Measurements from ENCODE around the gene EPAS1. TPM values are rescaled to one million over a fixed set of nuclear protein-coding genes. Genes with fewer than 3 reads are reported as not detected.

Gene EPAS1
- total and polyA plus RNA-seq, 9 of the 15 experiments (the other 6 are each of a cell fraction or from before 2014, with no cell fraction given): 0.25 to 11.2 (median 4.1) TPM

- H3K36me3 ChIP-seq (ENCODE audit: control insufficient read depth, insufficient read depth, low read length): no peaks in the 10 kb centered on the region
- no peak for DNase-seq (ENCODE audit: extremely low read depth in 1 of 4, low spot score in 3 of 4)
- no peak overlapping the region for H3K4me3 ChIP-seq
- no peak overlapping the region for H3K27ac ChIP-seq (ENCODE audit: extremely low read depth, low read depth, low read length)
- no peak for TF ChIP-seq MEIS2 (IDR thresholded peaks at IDR 0.05; ENCODE audit: partially characterized antibody)
- no peak for TF ChIP-seq MTA1 (IDR thresholded peaks at IDR 0.05; ENCODE audit: borderline replicate concordance)
- TF ChIP-seq GATA2 (CRISPR knock-in tag; IDR thresholded peaks at IDR 0.05): no peak
- TF ChIP-seq U2AF2 (optimal IDR thresholded peaks at IDR 0.05; ENCODE audit: low read depth, low read length): no peak
- TF ChIP-seq ATF7 (IDR thresholded peaks at IDR 0.05): peak; percentile 40; the same call in 1 of the 2 replicates
- FAIRE-seq: no peak
- no peaks in the 10 kb centered on the region for H3K79me2 ChIP-seq (ENCODE audit: control insufficient read depth, insufficient read depth, low read length)
- ChIA-PET POLR2A (interaction anchor here (1.0 kb wide), 1 partner anchor 11 kb away, joined by 4 read pairs; no protein-coding TSS in a partner anchor), CTCF (ENCODE audit: low intra/inter-chr PET ratio) (no interaction called here)
- H3K9me3 ChIP-seq (replicated peaks; ENCODE audit: control insufficient read depth, insufficient read depth, low read depth, low read length): no peaks in the 10 kb centered on the region
- no peaks in the 10 kb centered on the region for H4K20me1 ChIP-seq (replicated peaks; ENCODE audit: control insufficient read depth, insufficient read depth, low read length)
- H3K4me2 ChIP-seq (ENCODE audit: insufficient read depth, low read length): no peak overlapping the region
- intact Hi-C loops (cut with micrococcal nuclease): no loop called here
- no TSS peak for BruUV-seq (replicated peaks)
- ATAC-seq: no peak
- WGBS (ENCODE audit: insufficient coverage, low coverage, missing lambda C conversion rate): 90% methylated on average over 3 of the region's 3 CpGs
- in situ Hi-C loops (cut with MboI): no loop called here
- no peak overlapping the region for H2AFZ ChIP-seq (ENCODE audit: low read depth, low read length)
- no peak overlapping the region for H3K9ac ChIP-seq (ENCODE audit: insufficient read depth in 1 of 2, low read depth in 2 of 2, low read length in 2 of 2)
- H3K27me3 ChIP-seq (ENCODE audit: control insufficient read depth in 2 of 2, insufficient read depth in 2 of 2, low read length in 2 of 2): no peaks in the 10 kb centered on the region
- H3K4me1 ChIP-seq (replicated peaks in 1 of 2; ENCODE audit: control insufficient read depth in 2 of 2, insufficient read depth in 2 of 2, low read length in 2 of 2): peaks cover 7 to 10% of the 10 kb centered on the region in 2 experiments; a peak in 2 of 5 replicates
- H3K9me1 ChIP-seq (ENCODE audit: control insufficient read depth, insufficient read depth, low read length): peaks cover 4% of the 10 kb centered on the region
Observed at GRCh38 chr2:46305187-46305586, 8.0 kb downstream of the EPAS1 start.

GRCh38 chr2:46305767-46306166 lies 8.6 kb downstream of the EPAS1 start:
- Histone ChIP-seq H3K9me3 (replicated peaks; ENCODE audit: control insufficient read depth, insufficient read depth, low read depth, low read length) (no peaks in the 10 kb centered on the region), H3K27ac (ENCODE audit: extremely low read depth, low read depth, low read length) (no peak overlapping the region), H3K9ac (ENCODE audit: insufficient read depth in 1 of 2, low read depth in 2 of 2, low read length in 2 of 2) (no peak overlapping the region), H3K4me1 (replicated peaks in 1 of 2; ENCODE audit: control insufficient read depth in 2 of 2, insufficient read depth in 2 of 2, low read length in 2 of 2) (peaks cover 7 to 10% of the 10 kb centered on the region in 2 experiments; a peak in 2 of 5 replicates), H2AFZ (ENCODE audit: low read depth, low read length) (no peak overlapping the region), H3K27me3 (ENCODE audit: control insufficient read depth in 2 of 2, insufficient read depth in 2 of 2, low read length in 2 of 2) (no peaks in the 10 kb centered on the region), H3K36me3 (ENCODE audit: control insufficient read depth, insufficient read depth, low read length) (no peaks in the 10 kb centered on the region), H4K20me1 (replicated peaks; ENCODE audit: control insufficient read depth, insufficient read depth, low read length) (no peaks in the 10 kb centered on the region), H3K4me2 (ENCODE audit: insufficient read depth, low read length) (no peak overlapping the region), H3K79me2 (ENCODE audit: control insufficient read depth, insufficient read depth, low read length) (no peaks in the 10 kb centered on the region), H3K9me1 (ENCODE audit: control insufficient read depth, insufficient read depth, low read length) (peaks cover 1% of the 10 kb centered on the region), H3K4me3 (no peak overlapping the region)
- POLR2A ChIA-PET: no interaction called here
- FAIRE-seq (no peak), ATAC-seq (no peak), DNase-seq (ENCODE audit: extremely low read depth in 1 of 4, low spot score in 3 of 4) (no peak)
- no TSS peak for BruUV-seq (replicated peaks)
- WGBS (ENCODE audit: insufficient coverage, low coverage, missing lambda C conversion rate): 54% methylated on average over 4 of the region's 4 CpGs
- in situ Hi-C loops (cut with MboI): no loop called here
- CTCF ChIA-PET (ENCODE audit: low intra/inter-chr PET ratio): no interaction called here
- intact Hi-C loops (cut with micrococcal nuclease): no loop called here
- TF ChIP-seq TCF3 (CRISPR knock-in tag; IDR thresholded peaks at IDR 0.05): no peak
- no peak for TF ChIP-seq ZBTB9 (CRISPR knock-in tag; IDR thresholded peaks at IDR 0.05)
- TF ChIP-seq, protein P1, sequence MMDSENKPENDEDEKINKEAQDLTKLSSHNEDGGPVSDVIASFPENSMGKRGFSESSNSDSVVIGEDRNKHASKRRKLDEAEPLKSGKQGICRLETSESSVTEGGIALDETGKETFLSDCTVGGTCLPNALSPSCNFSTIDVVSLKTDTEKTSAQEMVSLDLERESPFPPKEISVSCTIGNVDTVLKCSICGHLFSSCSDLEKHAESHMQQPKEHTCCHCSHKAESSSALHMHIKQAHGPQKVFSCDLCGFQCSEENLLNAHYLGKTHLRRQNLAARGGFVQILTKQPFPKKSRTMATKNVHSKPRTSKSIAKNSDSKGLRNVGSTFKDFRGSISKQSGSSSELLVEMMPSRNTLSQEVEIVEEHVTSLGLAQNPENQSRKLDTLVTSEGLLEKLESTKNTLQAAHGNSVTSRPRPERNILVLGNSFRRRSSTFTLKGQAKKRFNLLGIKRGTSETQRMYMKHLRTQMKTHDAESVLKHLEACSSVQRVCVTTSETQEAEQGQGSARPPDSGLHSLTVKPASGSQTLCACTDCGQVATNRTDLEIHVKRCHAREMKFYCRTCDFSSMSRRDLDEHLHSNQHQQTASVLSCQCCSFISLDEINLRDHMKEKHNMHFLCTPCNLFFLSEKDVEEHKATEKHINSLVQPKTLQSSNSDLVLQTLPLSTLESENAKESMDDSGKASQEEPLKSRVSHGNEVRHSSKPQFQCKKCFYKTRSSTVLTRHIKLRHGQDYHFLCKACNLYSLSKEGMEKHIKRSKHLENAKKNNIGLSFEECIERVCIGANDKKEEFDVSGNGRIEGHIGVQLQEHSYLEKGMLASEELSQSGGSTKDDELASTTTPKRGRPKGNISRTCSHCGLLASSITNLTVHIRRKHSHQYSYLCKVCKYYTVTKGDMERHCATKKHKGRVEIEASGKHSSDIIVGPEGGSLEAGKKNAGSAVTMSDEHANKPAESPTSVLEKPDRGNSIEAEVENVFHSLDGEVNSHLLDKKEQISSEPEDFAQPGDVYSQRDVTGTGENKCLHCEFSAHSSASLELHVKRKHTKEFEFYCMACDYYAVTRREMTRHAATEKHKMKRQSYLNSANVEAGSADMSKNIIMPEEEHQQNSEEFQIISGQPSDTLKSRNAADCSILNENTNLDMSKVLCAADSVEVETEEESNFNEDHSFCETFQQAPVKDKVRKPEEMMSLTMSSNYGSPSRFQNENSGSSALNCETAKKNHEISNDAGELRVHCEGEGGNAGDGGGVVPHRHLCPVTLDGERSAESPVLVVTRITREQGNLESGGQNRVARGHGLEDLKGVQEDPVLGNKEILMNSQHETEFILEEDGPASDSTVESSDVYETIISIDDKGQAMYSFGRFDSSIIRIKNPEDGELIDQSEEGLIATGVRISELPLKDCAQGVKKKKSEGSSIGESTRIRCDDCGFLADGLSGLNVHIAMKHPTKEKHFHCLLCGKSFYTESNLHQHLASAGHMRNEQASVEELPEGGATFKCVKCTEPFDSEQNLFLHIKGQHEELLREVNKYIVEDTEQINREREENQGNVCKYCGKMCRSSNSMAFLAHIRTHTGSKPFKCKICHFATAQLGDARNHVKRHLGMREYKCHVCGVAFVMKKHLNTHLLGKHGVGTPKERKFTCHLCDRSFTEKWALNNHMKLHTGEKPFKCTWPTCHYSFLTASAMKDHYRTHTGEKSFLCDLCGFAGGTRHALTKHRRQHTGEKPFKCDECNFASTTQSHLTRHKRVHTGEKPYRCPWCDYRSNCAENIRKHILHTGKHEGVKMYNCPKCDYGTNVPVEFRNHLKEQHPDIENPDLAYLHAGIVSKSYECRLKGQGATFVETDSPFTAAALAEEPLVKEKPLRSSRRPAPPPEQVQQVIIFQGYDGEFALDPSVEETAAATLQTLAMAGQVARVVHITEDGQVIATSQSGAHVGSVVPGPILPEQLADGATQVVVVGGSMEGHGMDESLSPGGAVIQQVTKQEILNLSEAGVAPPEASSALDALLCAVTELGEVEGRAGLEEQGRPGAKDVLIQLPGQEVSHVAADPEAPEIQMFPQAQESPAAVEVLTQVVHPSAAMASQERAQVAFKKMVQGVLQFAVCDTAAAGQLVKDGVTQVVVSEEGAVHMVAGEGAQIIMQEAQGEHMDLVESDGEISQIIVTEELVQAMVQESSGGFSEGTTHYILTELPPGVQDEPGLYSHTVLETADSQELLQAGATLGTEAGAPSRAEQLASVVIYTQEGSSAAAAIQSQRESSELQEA (IDR thresholded peaks at IDR 0.05; ENCODE audit: low read depth): no peak
